ENCODE data around the gene USP36.
"Not testable (repeated sequence)": the region's sequence is repeated elsewhere in the genome, so short reads cannot be mapped to it uniquely, and the experiment has no call there.

USP36 gene

GRCh38 chr17:78870621-78871020, 30.0 kb upstream of the USP36 start:
- DNase-seq = no peak

GRCh38 chr17:78868391-78868790, 27.8 kb upstream of the USP36 start:
- DNase-seq = no peak

DNA sequence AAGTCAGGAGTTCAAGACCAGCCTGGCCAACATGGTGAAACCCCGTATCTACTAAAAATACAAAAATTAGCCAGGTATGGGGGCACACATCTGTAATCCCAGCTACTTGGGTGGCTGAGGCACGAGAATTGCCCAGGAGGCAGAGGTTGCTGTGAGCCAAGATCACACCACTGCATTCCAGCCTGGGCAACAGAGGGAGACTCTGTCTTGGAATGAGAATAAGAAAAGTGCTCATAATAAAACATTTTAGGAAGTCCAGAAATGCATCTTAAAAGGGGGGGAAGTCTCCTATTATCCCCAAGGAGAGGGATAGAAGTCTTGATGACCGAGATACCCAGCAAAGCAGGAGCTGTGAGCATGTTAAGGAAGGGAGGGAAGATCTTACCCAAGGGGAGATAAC, 26.4 kb upstream of the USP36 start:
- DNase-seq = not testable (repeated sequence)

DNA sequence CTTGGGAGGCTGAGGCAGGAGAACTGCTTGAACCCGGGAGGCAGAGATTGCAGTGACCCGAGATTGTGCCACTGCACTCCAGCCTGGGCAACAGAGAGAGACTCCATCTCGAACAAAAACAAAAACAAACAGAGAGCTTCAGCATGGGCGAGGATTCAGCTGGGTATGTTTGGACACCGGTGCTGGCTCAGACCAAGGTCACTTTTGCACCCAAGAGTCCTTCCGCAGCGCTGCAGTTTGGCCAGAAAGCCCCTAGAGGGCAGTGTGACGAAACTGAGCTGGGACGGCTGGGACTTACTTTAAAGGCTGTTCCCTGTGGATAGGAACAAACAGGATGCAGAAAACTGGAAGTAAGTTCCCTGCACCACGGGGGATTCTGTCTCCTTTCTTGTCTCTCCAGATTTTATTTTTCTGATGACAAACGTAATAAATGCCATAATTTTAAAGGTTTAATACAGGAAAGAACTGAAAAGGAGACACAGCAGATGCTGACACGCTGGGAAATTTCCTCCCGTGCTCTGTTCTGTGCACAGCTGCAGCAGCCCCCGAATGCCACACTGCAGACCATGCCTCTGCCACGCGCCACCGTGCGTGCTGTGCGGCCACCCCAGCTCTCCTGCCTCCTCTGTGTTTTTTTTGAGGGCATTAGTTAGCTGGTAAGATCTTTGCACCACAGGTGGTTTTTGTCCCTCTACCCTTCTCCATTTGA, 25.2 kb upstream of the USP36 start:
- DNase-seq = peak; percentile 54

- DNase-seq = no peak
Measured at GRCh38 chr17:78864117-78864516, 23.5 kb upstream of the USP36 start.

GRCh38 chr17:78862073-78863023, 21.7 kb upstream of the USP36 start:
- no peak for DNase-seq

GRCh38 chr17:78861229-78861628, 20.6 kb upstream of the USP36 start:
- no peak for DNase-seq

- DNase-seq = no peak
Measured at GRCh38 chr17:78859051-78859450, 18.4 kb upstream of the USP36 start.

DNA sequence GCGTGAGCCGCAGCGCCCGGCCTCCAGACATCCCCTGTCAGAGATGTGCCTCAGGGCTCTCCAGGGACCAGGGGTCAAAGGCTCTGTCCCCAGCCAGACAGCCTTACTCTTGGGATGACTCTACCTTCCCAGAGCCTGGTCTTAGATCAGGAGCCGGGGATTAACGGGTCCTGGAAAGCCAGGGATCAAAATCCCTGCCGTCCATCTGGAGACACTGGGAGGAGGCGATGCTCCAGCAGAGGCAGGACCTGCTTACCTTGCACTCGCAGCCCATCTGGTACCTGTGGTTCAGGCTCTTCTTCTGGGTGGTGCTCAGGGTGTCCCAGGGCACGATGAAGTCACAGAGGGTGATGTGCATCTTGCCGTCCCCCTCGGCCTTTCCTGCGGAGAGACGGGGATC, 16.7 kb upstream of the USP36 start:
- no peak for DNase-seq

GRCh38 chr17:78855561-78856165, 15.0 kb upstream of the USP36 start:
- DNase-seq = no peak

DNA sequence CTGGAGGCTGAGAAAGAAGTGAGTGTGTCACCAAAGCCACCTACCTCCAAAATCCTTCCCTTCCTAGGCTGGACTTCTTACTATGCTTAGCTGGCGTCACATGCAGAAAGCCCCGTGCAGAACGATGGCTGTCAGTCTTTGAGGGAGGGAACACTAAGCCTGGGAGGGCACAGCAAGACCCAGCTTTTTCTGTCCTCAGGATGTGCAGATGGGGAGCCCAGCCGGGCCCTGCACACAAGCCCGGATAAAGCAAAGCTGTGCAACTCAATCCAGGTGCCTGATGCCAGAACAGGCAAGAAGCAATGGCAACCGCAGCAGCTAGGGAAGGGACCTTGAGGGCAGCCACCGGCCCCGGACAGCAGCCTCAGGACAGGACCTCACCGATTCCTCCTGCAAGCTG, 13.9 kb upstream of the USP36 start:
- DNase-seq = no peak

DNA sequence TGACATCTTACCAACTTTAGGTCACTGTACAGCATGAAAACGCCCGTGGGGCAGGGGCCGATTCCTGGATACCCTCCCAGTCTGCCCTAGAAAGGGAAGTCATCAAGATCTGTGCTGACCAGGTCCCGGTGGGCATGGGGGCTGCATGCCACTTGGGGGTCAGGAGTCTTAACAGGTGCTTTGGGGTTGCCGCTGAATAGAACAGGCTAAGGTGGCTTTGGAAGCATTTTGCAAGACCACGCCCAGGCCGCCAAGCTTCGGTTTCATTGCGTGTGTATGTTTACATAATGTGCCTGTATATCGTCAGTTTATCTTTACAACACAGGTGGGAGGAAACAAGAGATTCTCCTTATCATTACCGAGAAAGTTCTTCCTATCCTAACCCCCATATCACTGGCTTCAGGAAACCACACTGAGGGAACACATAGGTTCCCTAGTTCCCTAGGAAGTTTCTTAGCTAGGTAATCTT, 13.3 kb upstream of the USP36 start:
- no peak for DNase-seq

DNA sequence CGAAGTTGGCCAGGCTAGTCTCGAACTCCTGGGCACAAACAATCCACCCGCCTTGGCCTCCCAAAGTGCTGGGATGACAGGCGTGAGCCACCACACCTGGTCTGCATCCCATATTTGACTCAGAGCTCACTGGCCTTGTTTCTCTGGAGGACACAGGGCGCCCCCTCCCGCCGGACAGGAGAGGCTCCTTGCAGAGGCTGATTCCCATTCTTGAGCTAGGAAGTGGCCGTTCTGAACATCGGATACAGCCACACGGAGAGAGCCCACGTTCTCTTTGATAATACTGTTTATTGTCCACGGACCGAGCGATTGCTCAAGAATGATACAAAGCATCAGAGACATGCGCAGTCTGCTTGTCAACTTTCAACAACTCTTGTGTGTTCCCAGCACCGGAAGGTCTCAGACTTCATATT, 12.1 kb upstream of the USP36 start:
- no peak for DNase-seq

GRCh38 chr17:78849026-78849425, 8.4 kb upstream of the USP36 start:
- DNase-seq = no peak

DNA sequence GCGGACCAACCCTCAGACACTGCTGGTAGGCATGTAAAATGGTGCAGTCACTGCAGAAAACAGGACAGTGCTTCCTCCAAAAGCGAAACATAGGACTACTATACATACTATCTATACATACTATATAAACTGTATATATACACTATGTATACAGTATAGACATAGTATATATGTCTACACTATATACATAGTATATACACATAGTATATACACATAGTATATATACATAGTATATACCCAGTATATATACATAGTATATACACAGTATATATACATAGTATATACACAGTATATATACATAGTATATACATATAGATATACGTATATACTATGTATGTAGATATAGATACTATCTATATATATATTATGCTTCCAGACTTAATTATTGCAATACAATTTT, 6.4 kb upstream of the USP36 start:
- no peak for DNase-seq

- no peak for DNase-seq
Measured at GRCh38 chr17:78844301-78845005, 3.8 kb upstream of the USP36 start.

- peak; percentile 49 for DNase-seq
Measured at GRCh38 chr17:78842881-78843565, 2.4 kb upstream of the USP36 start.

- DNase-seq = no peak
Measured at GRCh38 chr17:78840530-78840779, 159 bp downstream of the USP36 start.

DNA sequence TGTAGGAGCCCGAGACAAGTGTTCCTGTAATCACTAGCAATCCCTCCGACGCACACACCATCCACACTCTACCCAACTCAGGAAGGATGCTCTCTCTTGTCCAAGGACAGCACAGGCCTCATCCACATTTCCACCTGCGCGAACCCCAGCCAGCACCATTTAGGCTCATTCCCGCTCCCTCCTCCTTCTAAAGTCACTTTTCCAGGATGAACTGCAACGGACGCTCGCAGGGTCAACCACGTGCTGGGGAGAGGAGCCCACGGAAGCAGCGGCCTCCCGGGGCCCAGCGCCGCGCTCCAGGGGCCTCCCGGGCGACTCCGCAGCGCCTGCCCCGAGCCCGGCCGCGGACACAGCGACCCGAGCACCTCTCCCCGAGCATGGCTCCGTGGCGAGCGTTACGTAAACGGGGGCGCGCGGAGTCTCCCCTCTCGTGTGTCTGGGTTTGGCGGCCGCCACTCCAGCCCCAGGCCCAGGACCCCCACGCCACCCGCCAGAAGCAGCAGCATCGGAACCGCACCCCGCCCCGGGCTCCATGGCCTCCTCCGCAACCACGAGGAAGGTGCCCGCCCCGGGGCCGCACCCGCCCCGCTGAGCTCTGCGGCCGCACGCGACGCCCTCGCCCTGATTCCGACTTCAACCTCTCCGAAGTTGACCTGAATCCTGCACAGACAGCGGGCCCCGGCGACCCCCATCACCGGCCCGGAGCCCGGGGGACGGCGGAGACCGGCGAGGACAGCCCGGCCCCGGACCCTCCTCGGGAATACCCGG, 668 bp downstream of the USP36 start:
- peak; percentile 40 for DNase-seq

- no peak for DNase-seq
Measured at GRCh38 chr17:78839235-78839761, 1.3 kb downstream of the USP36 start.

GRCh38 chr17:78838574-78839005, 2.0 kb downstream of the USP36 start:
- peak; percentile 79 for DNase-seq

Data from NCI-H1092 treated with DMSO at 0.1 percent for 48 hours (cell line).